ENCODE measurements around the gene PTPRS. TPM values are rescaled to one million over a fixed set of nuclear protein-coding genes. Genes with fewer than 3 reads are reported as not detected.

The PTPRS gene
- total and polyA plus RNA-seq, 2 of the 13 experiments (the other 11 are each of a cell fraction or from before 2014, with no cell fraction given) = 32.7 to 43.9 TPM

GRCh38 chr19:5340637-5341447 lies at the start of gene PTPRS (continued):
- TF ChIP-seq SRSF4 (IDR thresholded peaks at IDR 0.05; ENCODE audit: low read depth, low read length, poor library complexity, severe bottlenecking) = no peak
- TF ChIP-seq ZNF878 (CRISPR knock-in tag; IDR thresholded peaks at IDR 0.05) = peak; percentile 99
- TF ChIP-seq, protein P1, sequence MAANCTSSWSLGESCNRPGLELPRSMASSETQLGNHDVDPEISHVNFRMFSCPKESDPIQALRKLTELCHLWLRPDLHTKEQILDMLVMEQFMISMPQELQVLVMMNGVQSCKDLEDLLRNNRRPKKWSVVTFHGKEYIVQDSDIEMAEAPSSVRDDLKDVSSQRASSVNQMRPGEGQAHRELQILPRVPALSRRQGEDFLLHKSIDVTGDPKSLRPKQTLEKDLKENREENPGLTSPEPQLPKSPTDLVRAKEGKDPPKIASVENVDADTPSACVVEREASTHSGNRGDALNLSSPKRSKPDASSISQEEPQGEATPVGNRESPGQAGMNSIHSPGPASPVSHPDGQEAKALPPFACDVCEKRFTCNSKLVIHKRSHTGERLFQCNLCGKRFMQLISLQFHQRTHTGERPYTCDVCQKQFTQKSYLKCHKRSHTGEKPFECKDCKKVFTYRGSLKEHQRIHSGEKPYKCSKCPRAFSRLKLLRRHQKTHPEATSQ (CRISPR knock-in tag; IDR thresholded peaks at IDR 0.05; ENCODE audit: borderline replicate concordance) = peak; percentile 99
- peak; percentile 97 for TF ChIP-seq ZNF672 (CRISPR knock-in tag; IDR thresholded peaks at IDR 0.05)
- peak; percentile 91 for TF ChIP-seq ZNF615 (CRISPR knock-in tag; IDR thresholded peaks at IDR 0.05; ENCODE audit: borderline replicate concordance)
- TF ChIP-seq, protein P2, sequence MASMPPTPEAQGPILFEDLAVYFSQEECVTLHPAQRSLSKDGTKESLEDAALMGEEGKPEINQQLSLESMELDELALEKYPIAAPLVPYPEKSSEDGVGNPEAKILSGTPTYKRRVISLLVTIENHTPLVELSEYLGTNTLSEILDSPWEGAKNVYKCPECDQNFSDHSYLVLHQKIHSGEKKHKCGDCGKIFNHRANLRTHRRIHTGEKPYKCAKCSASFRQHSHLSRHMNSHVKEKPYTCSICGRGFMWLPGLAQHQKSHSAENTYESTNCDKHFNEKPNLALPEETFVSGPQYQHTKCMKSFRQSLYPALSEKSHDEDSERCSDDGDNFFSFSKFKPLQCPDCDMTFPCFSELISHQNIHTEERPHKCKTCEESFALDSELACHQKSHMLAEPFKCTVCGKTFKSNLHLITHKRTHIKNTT (CRISPR knock-in tag; IDR thresholded peaks at IDR 0.05) = no peak
- peak; percentile 53 for TF ChIP-seq HDAC1 (CRISPR knock-in tag; IDR thresholded peaks at IDR 0.05)
- TF ChIP-seq TBX3 (IDR thresholded peaks at IDR 0.05; ENCODE audit: borderline replicate concordance) = no peak
- TF ChIP-seq TAF1 (CRISPR knock-in tag; IDR thresholded peaks at IDR 0.05) = 0 out of 2 replicates have a peak, but pooled peaks have one; percentile 39
- TF ChIP-seq CHD4 (IDR thresholded peaks at IDR 0.05; ENCODE audit: borderline replicate concordance, low read length) = no peak
- TF ChIP-seq SOX5 (CRISPR knock-in tag; IDR thresholded peaks at IDR 0.05; ENCODE audit: borderline replicate concordance) = peak; percentile 78
- no peak for TF ChIP-seq SOX13 (IDR thresholded peaks at IDR 0.05)
- peak in 1 of 2 experiments; percentile 56; a peak in 2 of 4 replicates for TF ChIP-seq SOX13 (CRISPR knock-in tag; conservative IDR thresholded peaks at IDR 0.05 in 1 of 2, IDR thresholded peaks at IDR 0.05 in 1 of 2)
- TF ChIP-seq ZNF614 (CRISPR knock-in tag; IDR thresholded peaks at IDR 0.05; ENCODE audit: borderline replicate concordance) = peak; percentile 68; the same call in 1 of the 2 replicates
- TF ChIP-seq U2AF2 (IDR thresholded peaks at IDR 0.05; ENCODE audit: low read depth, low read length) = no peak
- 0 out of 2 replicates have a peak, but pooled peaks have one; percentile 48 for TF ChIP-seq ZNF629 (CRISPR knock-in tag; conservative IDR thresholded peaks at IDR 0.05)
- TF ChIP-seq ELF4 (CRISPR knock-in tag; IDR thresholded peaks at IDR 0.05; ENCODE audit: borderline replicate concordance) = no peak
- TF ChIP-seq, protein P3, sequence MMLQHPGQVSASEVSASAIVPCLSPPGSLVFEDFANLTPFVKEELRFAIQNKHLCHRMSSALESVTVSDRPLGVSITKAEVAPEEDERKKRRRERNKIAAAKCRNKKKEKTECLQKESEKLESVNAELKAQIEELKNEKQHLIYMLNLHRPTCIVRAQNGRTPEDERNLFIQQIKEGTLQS (CRISPR knock-in tag; IDR thresholded peaks at IDR 0.05) = peak; percentile 82
- no peak for TF ChIP-seq SNRNP70 (IDR thresholded peaks at IDR 0.05; ENCODE audit: low read depth, low read length)
- no peak for TF ChIP-seq MAZ (IDR thresholded peaks at IDR 0.05; ENCODE audit: borderline replicate concordance, low read depth, low read length)
- peak; percentile 99 for TF ChIP-seq MAZ (CRISPR knock-in tag; IDR thresholded peaks at IDR 0.05; ENCODE audit: low read depth)
- peak; percentile 63; the same call in 1 of the 2 replicates for TF ChIP-seq ZNF549 (CRISPR knock-in tag; IDR thresholded peaks at IDR 0.05)
- no peak for TF ChIP-seq EP300 (IDR thresholded peaks at IDR 0.05; ENCODE audit: low read depth in 2 of 2, low read length in 2 of 2)
- TF ChIP-seq EP300 (CRISPR knock-in tag; IDR thresholded peaks at IDR 0.05; ENCODE audit: borderline replicate concordance) = peak; percentile 64
- no peak for TF ChIP-seq GABPA (IDR thresholded peaks at IDR 0.05; ENCODE audit: low read depth, low read length)
- no peak for TF ChIP-seq GABPA (CRISPR knock-in tag; IDR thresholded peaks at IDR 0.05; ENCODE audit: low read depth)
- TF ChIP-seq ZMYM2 (CRISPR knock-in tag; IDR thresholded peaks at IDR 0.05) = peak; percentile 86
- TF ChIP-seq ZMAT5 (CRISPR knock-in tag; IDR thresholded peaks at IDR 0.05; ENCODE audit: borderline replicate concordance, low read depth) = peak; percentile 94; the same call in 1 of the 2 replicates

Measured in HepG2 (cell line).